Glomerular visceral epithelial cell (primary cell): ENCODE data around the gene ATP8A2.

Experiments used
- DNase-seq: peaks from one replicate; pipeline ENCODE4 v3.0.0-alpha.2; 2016; ENCODE audit errors: extremely low spot score

The ATP8A2 gene

DNA sequence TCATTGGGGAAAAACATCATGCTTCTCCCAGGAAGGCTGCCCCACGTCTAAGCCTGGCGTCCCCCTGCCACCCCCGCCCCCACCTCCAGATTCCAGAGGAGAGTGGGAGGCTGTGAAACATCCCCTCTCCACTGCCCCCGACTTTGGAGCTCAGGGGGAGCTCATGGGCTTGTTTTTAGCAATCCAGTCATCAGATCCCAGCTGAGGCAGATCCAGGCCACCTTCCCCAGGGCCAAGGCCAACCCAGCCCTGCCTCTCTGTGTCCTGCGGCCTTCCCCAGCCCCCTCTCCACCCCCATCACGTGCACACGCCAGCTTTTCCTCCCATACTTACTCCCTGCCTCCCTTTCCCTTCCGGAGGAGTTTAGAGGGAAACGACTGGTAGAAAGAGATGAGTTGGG is 641.2 kb downstream of the ATP8A2 start:
- no peak for DNase-seq

DNA sequence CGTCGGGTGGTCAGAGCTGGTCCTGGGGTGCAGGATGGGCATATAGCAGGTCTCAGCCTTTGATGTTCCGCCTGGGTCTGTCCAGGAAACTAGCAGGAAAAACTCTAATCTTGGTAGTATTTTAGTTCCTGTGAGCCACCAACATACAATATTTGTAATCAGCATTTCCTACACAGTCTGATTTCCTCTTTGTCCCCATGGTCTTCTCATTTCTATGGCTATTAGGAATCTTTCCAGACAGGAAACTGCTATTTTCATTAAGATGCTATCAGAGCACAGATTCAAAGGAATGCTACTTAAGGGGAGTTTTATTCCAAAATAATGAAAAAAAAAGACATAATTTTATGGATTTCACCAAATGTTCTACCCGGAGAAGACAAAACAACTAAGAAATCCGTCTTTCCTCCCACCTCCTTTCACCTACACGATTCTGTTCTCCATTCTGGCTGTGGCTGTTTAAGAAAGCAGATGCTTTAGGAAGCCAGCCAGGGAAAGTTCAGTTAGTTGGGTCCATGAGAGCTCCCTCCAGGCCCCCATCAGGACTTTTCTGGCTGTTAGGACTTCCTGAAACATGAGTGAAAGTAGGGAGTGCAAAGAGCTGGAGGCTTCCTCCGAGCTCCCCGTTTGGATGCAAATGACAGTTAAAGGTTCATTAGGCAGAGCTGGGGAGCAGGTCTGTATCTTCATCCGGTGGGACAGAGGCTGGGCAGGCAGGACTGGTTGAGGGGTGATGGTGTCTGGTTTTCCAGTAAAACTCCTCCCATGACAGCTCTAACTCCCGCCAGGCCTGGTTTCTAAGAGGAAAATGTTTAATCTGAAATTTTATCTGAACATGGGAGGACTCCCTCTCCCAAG is 643.7 kb downstream of the ATP8A2 start:
- DNase-seq, result no peak

DNA sequence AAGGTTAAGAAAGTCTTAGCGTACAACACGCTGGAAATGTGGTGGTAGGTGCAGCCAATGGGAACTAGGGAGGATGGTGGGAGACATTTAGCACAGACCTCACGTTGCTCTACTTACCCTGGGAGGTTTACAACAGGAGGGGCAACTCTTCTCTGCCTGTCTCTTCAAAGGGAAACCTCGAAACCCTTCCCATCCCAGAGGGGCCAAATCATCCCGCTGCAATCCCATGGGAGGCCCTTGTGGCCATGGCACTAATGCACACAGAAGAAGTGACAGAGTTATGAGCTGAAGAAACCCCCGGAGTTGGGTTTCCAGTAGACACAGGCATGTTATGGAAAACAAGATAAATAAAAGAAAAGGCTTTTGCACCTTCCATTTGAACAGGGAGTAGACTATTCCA is 644.4 kb downstream of the ATP8A2 start:
- DNase-seq, result no peak

DNA sequence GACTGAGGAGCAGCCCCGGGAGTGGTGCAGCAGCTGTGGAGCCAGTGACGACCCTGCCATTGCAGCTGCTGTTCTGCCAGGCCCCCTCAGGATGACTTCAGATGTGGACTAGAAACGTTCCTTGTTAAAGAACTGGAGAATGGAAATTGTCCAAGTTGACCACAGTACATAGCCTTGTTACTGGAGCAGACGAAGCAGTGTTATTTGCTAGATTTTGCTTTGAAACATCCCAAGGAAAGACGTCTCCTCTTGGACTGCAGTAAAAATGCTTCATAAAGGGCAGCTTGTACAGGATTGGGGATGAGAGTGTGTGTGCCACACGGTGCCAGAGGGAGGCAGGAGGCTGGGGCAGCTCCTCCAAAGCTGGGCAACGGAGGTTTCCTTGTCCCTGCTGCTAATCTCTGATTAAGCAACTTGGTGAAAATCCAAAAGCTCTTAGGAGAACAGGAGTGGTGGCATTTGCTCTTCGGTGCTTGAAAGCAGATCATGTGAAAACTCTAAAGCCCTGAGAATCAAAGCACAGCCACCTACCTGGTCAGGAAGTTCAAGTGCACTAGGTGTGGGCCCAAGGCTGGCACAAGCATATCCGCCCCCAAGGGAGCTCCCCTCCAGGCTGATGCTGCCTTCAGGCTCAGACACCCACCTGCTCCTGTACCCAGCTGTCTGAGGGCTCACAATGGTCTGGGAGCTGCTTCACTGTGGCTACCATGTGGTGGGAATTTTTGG is 645.6 kb downstream of the ATP8A2 start:
- no peak for DNase-seq

DNA sequence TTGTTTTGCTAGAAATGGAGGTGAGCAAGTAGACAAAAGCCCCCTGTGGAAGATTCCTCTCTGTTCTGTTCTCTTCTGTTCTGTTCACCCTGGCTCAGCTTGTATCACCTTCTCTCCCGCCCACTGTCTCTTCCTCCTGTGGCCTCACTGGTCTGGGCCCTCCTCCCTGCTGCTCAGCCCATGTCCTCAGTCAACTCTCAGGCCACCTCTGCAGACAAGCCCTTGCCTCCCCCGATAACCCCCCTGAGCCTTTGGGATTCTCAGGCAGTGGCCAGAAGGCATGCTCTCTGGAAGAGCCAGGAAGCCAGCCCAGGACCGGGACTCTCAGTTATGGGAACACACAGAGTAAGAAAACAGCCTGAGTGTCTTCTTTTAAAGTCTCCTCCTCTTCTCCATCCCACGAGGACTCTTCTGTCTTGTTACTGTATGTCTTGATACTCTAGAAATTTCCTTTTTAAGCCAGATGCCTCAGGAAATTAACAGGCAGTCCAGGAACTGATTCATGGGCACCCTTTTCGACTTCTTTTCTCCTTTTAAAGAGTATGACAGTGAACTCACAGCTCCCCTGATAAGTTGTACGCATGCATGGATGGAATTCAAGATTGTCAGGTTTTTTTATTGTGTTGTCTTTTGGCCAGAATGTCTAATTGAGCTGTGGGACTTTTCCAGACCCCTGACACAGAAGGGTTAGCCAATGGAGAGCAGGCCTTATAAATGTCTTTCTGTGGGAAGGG is 646.3 kb downstream of the ATP8A2 start:
- DNase-seq, result peak; percentile 47

DNA sequence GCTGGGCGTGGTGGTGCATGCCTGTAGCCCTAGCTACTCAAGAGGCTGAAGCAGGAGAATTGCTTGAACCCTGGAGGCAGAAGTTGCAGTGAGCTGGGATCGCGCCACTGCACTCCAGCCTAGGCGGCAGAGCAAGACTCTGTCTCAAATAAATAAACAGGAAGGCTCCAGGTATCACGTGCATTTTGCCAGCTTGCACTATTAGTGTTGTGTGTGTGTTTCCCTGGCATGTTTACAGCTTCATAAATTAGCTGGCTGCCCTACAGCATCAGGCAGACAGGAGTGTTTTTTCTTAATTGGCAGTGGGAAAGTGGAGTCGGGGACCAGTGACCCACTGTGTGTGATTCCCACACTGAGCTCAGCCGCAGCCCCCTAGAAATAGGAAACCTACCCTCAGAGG is 647.5 kb downstream of the ATP8A2 start:
- DNase-seq, result no peak

DNA sequence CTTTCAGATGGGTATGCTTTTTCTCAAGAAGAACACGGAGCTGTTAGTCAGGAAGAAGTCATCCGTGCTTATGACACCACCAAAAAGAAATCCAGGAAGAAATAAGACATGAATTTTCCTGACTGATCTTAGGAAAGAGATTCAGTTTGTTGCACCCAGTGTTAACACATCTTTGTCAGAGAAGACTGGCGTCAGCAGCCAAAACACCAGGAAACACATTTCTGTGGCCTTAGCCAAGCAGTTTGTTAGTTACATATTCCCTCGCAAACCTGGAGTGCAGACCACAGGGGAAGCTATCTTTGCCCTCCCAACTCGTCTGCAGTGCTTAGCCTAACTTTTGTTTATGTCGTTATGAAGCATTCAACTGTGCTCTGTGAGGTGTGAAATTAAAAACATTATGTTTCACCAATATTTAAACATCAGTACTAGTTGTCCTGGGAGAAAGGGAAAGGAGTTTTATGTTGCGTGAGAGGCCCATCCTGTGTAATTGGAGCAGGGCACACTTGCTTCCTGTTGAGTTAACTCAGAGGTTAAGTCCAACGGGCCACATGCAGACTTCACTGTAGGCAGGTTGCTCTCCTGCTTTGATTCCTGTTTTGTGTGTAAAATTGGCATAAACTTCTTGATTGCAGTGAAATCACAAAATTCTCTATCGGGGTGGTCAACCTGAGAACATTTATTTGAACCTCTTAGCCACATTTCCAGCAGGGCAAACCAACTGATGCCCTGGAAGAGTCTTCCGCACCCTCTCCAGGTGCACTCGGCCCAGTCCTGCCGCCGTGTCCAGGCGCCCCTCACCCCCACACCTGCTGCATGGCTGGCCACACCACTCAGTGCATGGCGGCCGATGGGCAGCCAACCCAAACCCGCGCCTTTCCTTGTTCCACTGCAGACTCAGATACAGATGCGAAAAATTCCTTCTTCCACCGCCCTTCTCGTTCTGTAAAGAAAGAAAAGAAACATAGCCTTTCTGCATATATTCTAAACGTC is 648.4 kb downstream of the ATP8A2 start:
- DNase-seq, result peak; percentile 98

DNA sequence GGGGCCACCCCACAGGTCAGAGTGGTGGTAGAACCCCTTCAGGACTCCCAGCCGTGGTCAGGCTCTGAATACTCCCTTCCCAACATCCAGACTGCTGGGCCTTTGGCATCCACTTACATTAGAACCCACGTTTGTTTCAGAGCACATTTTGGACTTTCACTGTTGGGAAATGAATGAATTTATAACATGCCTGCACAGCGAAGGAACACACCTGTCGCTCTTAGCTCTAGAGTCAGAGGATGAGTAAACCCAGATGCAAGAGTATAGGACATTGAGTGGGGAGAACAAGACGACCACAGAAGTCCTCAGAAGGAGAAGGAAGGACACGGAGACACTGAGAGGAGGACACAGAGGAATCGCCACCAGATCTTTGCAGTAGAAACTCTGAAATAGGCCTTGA is 649.1 kb downstream of the ATP8A2 start:
- no peak for DNase-seq

DNA sequence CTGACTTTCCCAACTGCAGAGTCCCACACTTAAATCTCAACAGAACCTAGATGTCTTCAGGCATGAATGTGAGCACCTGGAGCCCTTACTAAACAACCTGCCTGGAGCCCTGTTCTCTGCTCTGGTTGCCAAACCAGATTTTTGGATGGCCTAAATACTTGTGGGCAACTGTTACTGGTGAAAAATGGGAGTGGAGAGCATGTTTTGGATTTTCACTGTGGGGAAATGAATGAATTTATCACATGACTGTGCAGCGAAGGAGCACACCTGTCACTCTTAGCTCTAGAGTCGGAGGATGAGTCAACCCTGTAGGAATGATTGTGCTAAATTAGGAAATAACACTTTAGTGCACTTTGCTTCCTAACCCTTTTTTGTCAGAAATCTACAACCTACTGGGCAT is 649.7 kb downstream of the ATP8A2 start:
- DNase-seq, result peak; percentile 50

DNA sequence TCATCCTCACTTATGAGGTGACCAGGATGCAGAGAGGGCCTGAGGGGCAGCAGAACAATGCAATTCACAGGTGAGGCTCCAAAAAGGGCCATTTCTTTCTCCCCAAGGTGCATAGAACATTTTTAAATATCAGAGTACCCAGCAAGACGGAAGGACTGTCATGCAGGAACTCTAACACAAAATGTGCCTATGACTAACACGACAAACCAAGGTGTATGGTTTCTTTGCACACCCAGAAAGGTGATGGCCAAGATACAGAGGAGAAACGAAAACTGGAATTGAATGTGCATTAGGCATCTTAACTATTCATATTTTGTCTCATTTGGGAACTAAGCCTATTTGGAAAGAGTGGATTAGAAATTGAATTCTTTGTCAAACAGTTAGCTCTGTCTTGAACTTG is 650.2 kb downstream of the ATP8A2 start:
- no peak for DNase-seq

DNA sequence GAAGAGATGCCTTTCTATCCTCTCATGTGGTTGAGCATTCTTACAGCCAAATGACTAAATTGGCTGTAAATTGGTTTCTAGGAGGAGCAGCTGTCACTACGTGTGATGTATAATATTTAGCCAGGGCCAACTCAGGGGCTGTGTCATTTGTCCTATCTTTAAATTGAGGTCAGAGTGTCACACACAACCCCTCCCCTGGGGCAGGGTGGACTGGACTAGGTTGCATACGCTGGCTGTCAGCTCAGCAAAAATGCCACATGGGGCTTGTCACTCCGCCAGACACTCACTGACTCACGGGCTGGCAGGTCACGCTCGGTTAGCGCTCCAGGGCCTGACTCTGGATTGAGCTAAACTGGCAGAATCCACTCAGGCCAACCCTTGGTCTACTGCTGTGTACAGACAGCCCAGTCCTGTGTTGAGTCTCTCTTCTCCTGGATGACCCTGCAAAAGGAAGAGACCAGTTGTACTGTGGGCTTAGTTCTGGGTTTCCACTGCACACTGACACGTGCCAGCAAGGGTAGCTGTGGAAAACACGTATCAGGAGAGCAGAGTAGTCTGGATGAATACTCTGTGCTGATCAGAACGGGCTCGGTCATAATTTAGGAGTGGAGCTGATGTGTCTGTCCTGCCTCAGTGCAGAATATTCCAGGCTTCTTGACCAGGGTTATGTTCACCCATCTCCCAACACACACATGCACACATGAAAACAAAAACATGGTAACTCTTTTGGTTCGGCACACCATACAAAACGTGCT is 650.9 kb downstream of the ATP8A2 start:
- peak; percentile 98 for DNase-seq

DNA sequence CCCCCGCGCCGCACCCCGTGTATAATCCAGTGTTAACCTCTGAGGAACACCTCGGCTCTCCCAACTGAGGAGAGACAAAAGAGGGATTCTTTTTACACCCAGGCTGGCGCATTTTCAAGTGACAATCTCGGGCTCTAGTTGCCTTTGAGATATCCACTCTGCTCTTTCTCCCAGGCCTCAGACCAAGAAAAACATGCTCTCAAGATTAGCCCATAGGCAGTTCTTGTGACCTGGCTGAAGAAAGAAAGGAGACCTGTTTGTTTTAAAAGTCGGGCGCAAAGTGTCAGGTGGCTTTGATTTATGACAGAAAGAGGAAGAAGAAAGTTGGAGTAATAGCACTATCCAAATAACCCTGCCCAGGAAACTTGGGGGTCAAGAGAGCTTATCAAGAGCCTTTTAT is 652.8 kb downstream of the ATP8A2 start:
- DNase-seq, result no peak

DNA sequence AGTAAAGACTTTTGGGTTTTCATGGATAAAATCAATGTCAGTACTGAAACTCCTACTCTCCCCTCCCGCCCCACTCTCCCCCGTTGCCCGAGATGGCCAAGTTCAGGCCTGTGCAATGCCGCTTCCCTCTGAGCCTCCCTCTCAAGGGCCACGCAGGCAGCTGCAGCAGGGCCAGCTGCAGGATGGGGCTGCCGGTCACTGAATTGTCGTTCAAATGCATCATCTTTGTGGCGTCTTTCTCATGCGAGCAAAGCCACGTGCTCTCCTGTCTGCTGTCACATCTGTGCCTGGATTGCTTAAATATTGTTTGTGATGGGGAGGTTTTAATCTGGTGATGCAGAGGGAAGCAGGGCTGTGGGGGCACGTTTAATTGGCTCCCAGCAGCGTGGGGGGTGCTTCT is 653.4 kb downstream of the ATP8A2 start:
- DNase-seq, result no peak

DNA sequence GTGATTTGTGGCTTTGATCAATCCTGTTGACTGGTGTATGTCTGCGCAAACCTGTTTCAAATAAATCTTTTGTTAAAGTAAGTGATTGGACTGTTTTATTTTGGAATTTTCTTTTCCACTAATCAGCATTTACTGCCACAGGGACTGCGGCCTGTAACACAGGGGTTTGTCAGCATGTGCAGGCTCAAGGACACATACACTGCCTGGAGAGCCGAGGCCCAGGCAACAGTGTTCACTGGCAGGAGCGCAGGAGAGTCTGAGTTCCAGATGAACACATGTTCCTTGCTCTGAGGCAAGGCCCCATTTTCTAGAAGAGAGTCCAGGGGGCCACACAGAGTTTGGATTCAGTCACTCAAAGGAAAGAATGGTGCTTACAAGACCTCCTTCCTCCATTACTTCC is 654.0 kb downstream of the ATP8A2 start:
- DNase-seq, result no peak

DNA sequence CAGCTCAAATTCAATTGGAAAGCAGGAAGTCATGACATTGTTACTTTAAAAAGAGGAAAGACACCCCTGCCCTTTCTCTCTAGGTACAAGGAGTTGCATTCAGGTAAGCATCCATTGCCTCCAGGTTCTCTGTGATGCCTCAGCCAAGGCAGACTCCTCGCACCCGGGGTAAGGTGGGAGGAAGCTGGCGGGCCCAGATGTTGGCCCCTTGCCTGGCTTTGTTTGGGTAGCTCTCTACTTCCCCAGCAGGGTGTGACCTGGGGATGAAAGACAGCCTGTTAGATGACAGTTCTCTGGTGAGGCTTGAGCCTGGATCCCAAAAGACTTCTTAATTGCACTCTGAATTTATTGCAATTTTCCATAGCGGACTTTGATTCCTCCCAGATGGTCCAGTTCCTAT is 654.4 kb downstream of the ATP8A2 start:
- DNase-seq, result no peak

DNA sequence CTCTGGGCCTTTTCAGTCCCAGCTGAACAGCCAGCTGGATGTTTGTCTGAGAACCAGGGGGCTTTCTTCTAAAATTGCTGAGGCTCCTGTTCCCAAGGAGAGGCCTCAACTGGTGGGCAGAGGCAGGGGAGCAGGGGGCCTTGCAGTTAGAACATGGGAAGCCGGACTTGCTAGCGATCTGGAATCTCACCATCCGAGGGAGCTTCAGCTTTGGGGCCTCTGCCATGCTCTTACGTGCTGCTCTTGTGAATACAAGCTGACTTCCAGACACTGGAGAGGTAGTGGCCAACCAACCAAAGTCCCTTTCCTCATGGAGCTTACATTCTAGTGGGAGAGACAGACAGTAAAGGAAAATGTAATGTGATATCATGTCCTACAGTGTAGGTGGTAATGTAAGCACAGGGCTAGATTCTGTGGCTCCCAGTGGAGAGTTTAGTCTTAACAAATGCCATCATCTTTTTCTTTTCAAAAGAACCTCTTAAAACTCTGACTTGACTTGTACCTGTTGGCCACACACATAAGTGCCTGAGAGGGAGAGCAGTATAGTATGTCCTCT is 657.9 kb downstream of the ATP8A2 start:
- no peak for DNase-seq

DNA sequence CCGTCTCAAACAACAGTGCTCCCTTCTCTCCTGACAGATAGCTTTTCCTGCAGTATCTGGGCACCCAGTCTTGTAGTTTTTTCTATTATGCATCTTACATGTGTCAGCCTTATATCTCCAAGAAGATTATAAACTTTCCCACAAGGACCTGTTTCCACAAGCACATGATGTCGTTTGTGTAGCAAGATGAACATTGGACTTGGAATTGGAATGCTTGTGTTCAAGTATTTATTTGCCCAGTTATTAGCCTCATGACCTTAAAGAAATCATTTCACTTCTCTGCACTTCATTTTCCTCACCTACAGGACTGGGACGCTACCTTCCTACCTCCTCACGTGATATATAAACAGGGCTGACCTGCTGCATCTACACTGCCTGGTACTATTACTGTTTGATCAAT is 658.6 kb downstream of the ATP8A2 start:
- no peak for DNase-seq

DNA sequence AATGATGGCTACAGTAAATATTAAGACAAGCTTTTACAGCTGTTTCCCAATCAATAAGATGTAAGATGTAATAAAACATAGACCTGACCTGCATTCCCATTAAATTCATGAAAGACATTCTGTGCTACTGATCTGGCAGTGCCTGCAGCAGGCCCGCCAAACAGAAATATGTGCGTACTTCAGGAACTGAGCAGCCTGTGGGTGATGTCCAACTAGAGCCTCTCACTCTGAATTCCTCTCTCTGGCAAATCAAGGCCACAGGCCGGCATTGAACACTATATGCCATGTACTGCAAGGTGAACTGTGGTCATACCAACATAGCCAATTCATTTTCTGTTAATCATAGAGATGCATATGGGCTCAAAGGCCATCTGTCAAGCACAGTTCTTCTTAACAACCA is 662.2 kb downstream of the ATP8A2 start:
- no peak for DNase-seq

DNA sequence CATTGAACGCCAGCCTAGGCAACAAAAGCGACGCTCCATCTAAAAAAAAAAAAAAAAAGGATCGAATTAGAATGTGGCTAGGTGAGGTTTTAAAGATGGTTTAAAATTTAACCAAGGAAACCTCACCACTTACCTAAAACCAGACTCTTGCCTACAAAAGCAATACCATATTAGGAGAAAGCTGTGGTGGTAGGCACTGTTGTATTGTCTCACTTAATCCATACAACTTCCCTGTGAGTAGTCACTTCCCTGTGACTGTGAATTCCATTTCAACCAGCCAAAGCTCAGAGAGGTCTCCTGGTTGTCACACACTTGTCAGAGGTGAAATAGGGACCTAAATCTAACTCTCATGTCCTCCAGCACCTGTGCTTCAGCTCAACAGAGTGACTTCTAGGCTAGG is 664.6 kb downstream of the ATP8A2 start:
- DNase-seq, result peak; percentile 25

DNA sequence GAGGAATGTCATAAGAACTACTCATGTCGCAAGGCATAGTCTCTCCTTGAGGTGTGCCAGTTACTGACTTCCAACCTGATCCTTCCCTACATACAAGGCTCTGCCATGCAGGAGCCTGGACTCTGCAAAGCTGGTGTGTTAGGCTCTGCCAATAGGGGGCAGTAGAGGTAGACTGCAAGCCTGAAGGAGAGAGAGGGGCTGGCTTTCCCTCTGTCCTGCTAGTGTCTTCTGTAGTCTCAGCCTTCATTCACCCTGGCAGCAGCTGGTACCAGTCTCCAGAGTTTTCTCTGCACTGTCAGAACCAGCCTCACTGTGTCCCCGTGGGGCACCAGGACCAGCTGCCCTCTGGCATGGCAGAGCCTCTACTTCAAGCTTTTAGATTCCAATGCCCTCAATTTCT is 665.5 kb downstream of the ATP8A2 start:
- DNase-seq, result peak; percentile 44
